Measurements from ENCODE around the gene DHRS12. TPM values are rescaled to one million over a fixed set of nuclear protein-coding genes. Genes with fewer than 3 reads are reported as not detected.
A peak's percentile ranks its signal among the peaks of the same experiment; 100 is the strongest.

Gene DHRS12
- total RNA-seq, 1 donor from 2014 or later = 5.2 TPM

DNA sequence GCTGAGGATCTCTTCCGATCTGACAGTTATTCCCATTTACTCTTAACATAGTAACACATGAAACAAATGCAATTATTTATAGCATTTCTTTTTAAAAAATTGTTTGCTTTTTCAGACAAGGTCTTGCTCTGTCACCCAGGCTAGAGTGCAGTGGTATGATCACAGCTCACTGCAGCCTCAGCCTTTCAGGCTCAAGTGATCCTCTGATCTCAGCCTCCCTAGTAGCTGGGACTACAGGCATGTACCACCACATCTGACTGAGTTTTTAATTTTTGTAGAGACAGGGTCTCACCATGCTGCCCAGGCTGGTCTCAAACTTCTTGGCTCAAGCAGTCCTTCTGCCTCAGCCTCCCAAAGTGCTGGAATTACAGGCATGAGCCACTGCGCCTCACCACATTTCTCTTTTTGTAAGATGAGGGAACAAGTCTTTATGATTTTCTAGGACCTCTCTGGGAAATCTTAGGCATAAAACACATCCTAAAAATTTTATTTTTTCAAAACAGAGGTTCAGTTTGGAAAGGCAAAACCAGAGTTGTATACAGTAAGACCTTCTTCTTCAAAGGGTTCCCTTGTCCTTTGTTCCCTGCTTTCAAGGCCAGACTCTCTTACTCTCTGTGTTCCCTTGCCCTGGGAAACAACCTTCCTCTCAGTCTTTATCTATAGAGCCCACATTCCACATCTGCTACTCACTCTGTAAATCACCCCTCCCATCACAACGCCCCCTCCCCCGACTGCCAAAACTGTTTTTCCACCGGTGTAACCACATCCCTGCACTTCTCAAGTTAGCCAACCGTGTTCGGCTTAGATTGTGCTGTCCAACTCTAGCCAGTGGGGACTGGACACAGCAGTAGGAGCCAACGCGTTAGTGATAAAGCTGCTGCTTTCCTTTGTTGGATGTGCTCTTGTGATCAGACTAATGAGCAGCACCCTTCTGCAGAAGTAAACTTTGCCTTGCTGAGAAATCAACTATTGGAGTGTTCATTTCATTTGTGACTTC, 56.2 kb downstream of the DHRS12 start:
- no peak overlapping the region for H3K4me3 ChIP-seq (ENCODE audit: low read length in 3 of 3)

DNA sequence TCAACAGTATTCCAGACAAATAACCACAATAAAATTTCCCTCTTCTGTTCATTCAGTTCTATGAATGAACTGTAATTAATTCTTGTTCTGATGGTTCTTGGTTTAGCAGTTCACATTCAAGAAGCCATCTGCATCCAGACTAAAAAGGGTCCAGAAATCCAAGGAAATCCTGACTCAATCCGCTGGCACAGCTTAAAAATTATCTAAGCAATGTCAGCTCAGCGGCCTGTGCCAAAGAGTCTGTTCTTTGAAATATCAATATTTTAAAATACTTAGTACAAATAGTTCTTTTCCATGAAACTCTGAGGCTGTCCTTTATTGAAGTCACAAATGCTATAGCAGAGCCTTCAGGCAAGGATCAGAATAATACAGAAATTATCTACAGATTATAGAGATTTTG, 57.2 kb downstream of the DHRS12 start:
- H3K9ac ChIP-seq (ENCODE audit: low read depth in 1 of 3, low read length in 3 of 3) = no peak overlapping the region
- peaks cover 0 to 5% (median 0%) of the 10 kb centered on the region in 3 donors for H3K36me3 ChIP-seq (ENCODE audit: control insufficient read depth in 3 of 3, insufficient read depth in 3 of 3, low read length in 3 of 3)
- H3K27ac ChIP-seq (ENCODE audit: low read depth, low read length) = no peak overlapping the region
- no peaks in the 10 kb centered on the region for H3K27me3 ChIP-seq (ENCODE audit: control insufficient read depth in 3 of 3, insufficient read depth in 3 of 3, low read length in 3 of 3)
- H3K4me3 ChIP-seq (ENCODE audit: low read length in 3 of 3) = no peak overlapping the region
- peaks cover 3 to 4% (median 3%) of the 10 kb centered on the region in 3 donors for H3K9me3 ChIP-seq (ENCODE audit: control insufficient read depth in 3 of 3, low read length in 3 of 3)
- H3K4me1 ChIP-seq (ENCODE audit: control insufficient read depth in 3 of 3, insufficient read depth in 3 of 3, low read length in 3 of 3) = no peaks in the 10 kb centered on the region

More for the DNA sequence above, 56.2 kb downstream of the DHRS12 start:
- H3K4me1 ChIP-seq (ENCODE audit: control insufficient read depth in 3 of 3, insufficient read depth in 3 of 3, low read length in 3 of 3) = no peaks in the 10 kb centered on the region
- no peaks in the 10 kb centered on the region for H3K27me3 ChIP-seq (ENCODE audit: control insufficient read depth in 3 of 3, insufficient read depth in 3 of 3, low read length in 3 of 3)
- H3K9me3 ChIP-seq (ENCODE audit: control insufficient read depth in 3 of 3, low read length in 3 of 3) = peaks cover 3 to 4% (median 3%) of the 10 kb centered on the region in 3 donors
- H3K36me3 ChIP-seq (ENCODE audit: control insufficient read depth in 3 of 3, insufficient read depth in 3 of 3, low read length in 3 of 3) = peaks cover 0 to 10% (median 0%) of the 10 kb centered on the region in 3 donors
- no peak overlapping the region for H3K27ac ChIP-seq (ENCODE audit: low read depth, low read length)
- H3K9ac ChIP-seq (ENCODE audit: low read depth in 1 of 3, low read length in 3 of 3) = no peak overlapping the region

DNA sequence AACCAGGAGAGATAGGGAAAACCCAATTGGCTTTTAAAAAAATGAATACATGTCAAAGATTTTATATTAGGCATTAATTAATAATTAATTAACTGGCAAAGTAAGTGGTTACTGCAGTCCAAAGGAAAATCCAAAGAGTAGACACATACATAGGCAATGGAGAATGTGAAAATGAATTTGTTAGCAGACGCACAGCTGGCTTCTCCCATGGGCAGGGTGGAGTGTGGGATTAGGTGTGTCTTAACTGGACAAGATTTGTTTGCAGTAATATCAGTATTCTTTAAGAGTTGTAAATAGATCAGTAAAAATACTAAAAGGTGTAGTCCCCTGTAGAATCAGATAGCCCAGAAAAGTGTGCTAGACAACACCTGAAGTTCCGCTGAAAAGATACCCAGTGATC, 58.7 kb downstream of the DHRS12 start:
- peaks cover 3 to 4% (median 3%) of the 10 kb centered on the region in 3 donors for H3K9me3 ChIP-seq (ENCODE audit: control insufficient read depth in 3 of 3, low read length in 3 of 3)
- H3K4me1 ChIP-seq (ENCODE audit: control insufficient read depth in 3 of 3, insufficient read depth in 3 of 3, low read length in 3 of 3) = no peaks in the 10 kb centered on the region
- H3K36me3 ChIP-seq (ENCODE audit: control insufficient read depth in 3 of 3, insufficient read depth in 3 of 3, low read length in 3 of 3) = peaks cover 0 to 2% (median 0%) of the 10 kb centered on the region in 3 donors
- H3K4me3 ChIP-seq (ENCODE audit: low read length in 3 of 3) = no peak overlapping the region
- no peaks in the 10 kb centered on the region for H3K27me3 ChIP-seq (ENCODE audit: control insufficient read depth in 3 of 3, insufficient read depth in 3 of 3, low read length in 3 of 3)
- H3K9ac ChIP-seq (ENCODE audit: low read depth in 1 of 3, low read length in 3 of 3) = no peak overlapping the region
- H3K27ac ChIP-seq (ENCODE audit: low read depth, low read length) = no peak overlapping the region

DNA sequence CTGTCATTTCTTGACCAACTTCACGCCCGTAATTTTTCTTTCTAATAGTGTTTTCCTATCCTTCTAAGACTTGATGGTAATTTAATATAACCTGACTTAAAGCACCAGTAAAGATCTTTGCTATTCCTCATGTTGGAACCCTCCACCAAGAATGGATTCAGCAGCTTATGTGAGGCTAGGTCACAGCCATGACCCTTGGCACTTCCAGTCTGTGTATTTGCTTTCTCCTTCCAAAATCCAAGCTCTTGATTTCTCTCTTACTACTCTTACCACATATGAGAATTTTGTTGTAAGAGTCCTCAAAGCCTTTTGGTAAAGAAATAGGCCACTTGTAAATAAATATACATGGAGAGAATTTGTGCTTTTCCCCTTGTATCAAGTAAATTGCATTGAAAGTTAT, 61.4 kb downstream of the DHRS12 start:
- H3K4me1 ChIP-seq (ENCODE audit: control insufficient read depth in 3 of 3, insufficient read depth in 3 of 3, low read length in 3 of 3) = no peaks in the 10 kb centered on the region
- no peaks in the 10 kb centered on the region for H3K27me3 ChIP-seq (ENCODE audit: control insufficient read depth in 3 of 3, insufficient read depth in 3 of 3, low read length in 3 of 3)
- no peak overlapping the region for H3K27ac ChIP-seq (ENCODE audit: low read depth, low read length)
- no peak overlapping the region for H3K9ac ChIP-seq (ENCODE audit: low read depth in 1 of 3, low read length in 3 of 3)
- no peak overlapping the region for H3K4me3 ChIP-seq (ENCODE audit: low read length in 3 of 3)
- H3K9me3 ChIP-seq (ENCODE audit: control insufficient read depth in 3 of 3, low read length in 3 of 3) = no peaks in the 10 kb centered on the region
- H3K36me3 ChIP-seq (ENCODE audit: control insufficient read depth in 3 of 3, insufficient read depth in 3 of 3, low read length in 3 of 3) = peaks cover 0 to 5% (median 0%) of the 10 kb centered on the region in 3 donors

DNA sequence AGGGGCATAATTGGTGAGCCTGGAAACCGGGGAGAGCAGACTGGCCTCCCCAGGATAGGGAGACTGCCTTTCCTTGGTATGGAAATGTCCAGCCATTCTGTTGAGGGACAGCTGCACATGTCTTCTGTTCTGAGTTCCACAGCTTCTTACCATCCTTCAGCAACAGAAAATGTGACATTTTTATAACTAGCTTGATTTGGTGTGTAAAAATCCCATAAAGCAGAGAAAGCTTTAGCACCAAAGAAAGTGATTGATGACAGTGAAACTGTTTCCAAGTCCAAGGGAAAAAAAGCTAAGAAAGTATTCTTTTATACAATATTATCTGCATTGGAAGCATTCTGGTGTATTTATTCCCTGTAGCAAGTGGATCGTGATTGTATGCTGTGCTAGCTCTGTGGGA, 61.9 kb downstream of the DHRS12 start:
- H3K4me3 ChIP-seq (ENCODE audit: low read length in 3 of 3) = no peak overlapping the region
- H3K9ac ChIP-seq (ENCODE audit: low read depth in 1 of 3, low read length in 3 of 3) = no peak overlapping the region
- no peaks in the 10 kb centered on the region for H3K4me1 ChIP-seq (ENCODE audit: control insufficient read depth in 3 of 3, insufficient read depth in 3 of 3, low read length in 3 of 3)
- peaks cover 0 to 5% (median 0%) of the 10 kb centered on the region in 3 donors for H3K36me3 ChIP-seq (ENCODE audit: control insufficient read depth in 3 of 3, insufficient read depth in 3 of 3, low read length in 3 of 3)
- no peaks in the 10 kb centered on the region for H3K27me3 ChIP-seq (ENCODE audit: control insufficient read depth in 3 of 3, insufficient read depth in 3 of 3, low read length in 3 of 3)
- H3K27ac ChIP-seq (ENCODE audit: low read depth, low read length) = no peak overlapping the region
- H3K9me3 ChIP-seq (ENCODE audit: control insufficient read depth in 3 of 3, low read length in 3 of 3) = no peaks in the 10 kb centered on the region

DNA sequence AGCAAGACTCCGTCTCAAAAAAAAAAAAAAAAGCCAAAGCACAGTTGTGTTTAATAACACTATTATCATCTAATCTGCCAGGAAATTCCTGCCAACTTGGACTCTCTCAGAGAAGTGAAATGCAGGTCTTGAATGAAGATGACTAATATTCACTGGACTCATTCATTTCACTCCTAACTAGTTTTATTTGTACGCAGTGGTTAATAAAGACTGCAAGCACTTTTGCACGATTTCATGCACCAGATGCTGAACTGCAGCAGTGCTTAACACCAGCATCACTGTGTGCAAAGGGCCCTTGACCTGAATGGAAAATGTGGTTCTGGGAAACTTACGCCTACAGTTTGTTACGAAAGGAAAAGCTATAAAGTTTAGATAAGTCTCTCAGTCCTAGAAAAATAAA, 63.3 kb downstream of the DHRS12 start:
- Histone ChIP-seq H3K9ac (ENCODE audit: low read depth in 1 of 3, low read length in 3 of 3) (no peak overlapping the region), H3K27ac (ENCODE audit: low read depth, low read length) (no peak overlapping the region)

DNA sequence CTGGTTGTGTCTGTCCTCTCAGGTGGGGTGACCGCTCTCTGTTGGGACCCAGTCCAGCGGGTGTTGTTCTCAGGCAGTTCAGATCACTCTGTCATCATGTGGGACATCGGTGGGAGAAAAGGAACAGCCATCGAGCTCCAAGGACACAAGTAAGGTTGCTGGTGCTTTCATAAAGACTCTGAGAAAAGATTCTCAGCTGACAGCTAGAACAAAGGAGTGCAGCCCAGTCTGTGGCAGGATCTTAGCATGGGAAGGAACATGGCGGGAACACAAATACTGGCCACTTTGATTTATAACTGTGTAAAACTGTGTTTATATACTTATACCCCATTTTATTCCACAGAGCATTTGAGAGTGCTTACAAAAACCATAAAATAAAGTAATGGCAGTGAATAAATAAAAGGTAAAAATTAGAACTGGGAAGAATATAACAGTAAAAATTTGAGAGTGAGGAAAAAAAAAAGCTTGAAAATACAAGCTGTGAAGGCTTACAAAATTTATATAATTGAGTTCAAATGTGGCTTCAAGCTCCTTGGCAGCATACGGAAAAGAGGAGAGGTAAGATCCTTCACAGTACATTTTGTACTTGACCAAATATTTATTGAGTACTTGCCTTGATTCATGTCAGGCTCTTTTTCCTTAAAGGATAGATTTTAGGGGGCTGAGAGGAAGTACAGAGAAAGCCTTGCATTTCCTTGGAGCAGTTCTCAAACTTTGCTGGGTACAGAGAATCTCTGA, 64.8 kb downstream of the DHRS12 start:
- no peaks in the 10 kb centered on the region for H3K4me1 ChIP-seq (ENCODE audit: control insufficient read depth in 3 of 3, insufficient read depth in 3 of 3, low read length in 3 of 3)
- no peaks in the 10 kb centered on the region for H3K9me3 ChIP-seq (ENCODE audit: control insufficient read depth in 3 of 3, low read length in 3 of 3)
- H3K4me3 ChIP-seq (ENCODE audit: low read length in 3 of 3) = no peak overlapping the region
- H3K27ac ChIP-seq (ENCODE audit: low read depth, low read length) = no peak overlapping the region
- H3K36me3 ChIP-seq (ENCODE audit: control insufficient read depth in 3 of 3, insufficient read depth in 3 of 3, low read length in 3 of 3) = peaks cover 0 to 5% (median 0%) of the 10 kb centered on the region in 3 donors
- H3K9ac ChIP-seq (ENCODE audit: low read depth in 1 of 3, low read length in 3 of 3) = peak overlapping the region in 1 of 3 donors; percentile 15
- no peaks in the 10 kb centered on the region for H3K27me3 ChIP-seq (ENCODE audit: control insufficient read depth in 3 of 3, insufficient read depth in 3 of 3, low read length in 3 of 3)

More for the DNA sequence above, 63.3 kb downstream of the DHRS12 start:
- Histone ChIP-seq H3K4me3 (ENCODE audit: low read length in 3 of 3) (no peak overlapping the region), H3K4me1 (ENCODE audit: control insufficient read depth in 3 of 3, insufficient read depth in 3 of 3, low read length in 3 of 3) (no peaks in the 10 kb centered on the region), H3K27me3 (ENCODE audit: control insufficient read depth in 3 of 3, insufficient read depth in 3 of 3, low read length in 3 of 3) (no peaks in the 10 kb centered on the region), H3K9me3 (ENCODE audit: control insufficient read depth in 3 of 3, low read length in 3 of 3) (no peaks in the 10 kb centered on the region), H3K36me3 (ENCODE audit: control insufficient read depth in 3 of 3, insufficient read depth in 3 of 3, low read length in 3 of 3) (peaks cover 0 to 5% (median 0%) of the 10 kb centered on the region in 3 donors)

DNA sequence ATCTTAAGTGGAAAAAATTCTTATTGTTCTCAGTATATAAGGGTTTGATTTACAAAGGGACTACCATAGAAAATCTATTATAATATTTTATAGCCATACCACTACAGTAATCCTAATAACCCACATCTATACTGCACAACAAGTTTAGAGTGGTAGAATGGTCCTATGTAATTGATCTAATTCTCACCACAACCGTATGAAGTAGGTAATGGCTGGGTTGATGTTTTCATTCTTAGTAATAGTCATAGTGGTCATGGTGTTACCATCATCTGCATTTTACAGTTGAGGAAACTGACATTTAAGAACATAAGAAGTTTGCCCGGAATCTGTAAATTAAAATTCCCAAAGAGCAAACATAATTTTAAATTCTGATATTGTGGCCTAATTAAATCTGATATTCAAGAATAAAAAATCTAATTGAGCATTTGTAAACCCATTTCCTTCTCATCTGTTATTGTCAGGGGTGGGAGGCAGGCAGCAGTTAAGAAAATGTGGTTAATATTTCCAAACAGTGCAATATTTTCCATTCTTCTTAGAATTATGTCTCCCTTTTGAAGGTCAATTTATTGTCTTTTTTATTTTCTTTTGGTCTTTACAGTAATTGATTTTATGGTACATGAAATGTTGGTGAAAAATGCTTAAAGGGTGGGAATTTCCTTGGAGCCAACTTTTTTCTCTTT, 65.6 kb downstream of the DHRS12 start:
- no peaks in the 10 kb centered on the region for H3K9me3 ChIP-seq (ENCODE audit: control insufficient read depth in 3 of 3, low read length in 3 of 3)
- peaks cover 0 to 5% (median 0%) of the 10 kb centered on the region in 3 donors for H3K36me3 ChIP-seq (ENCODE audit: control insufficient read depth in 3 of 3, insufficient read depth in 3 of 3, low read length in 3 of 3)
- no peaks in the 10 kb centered on the region for H3K27me3 ChIP-seq (ENCODE audit: control insufficient read depth in 3 of 3, insufficient read depth in 3 of 3, low read length in 3 of 3)
- H3K4me1 ChIP-seq (ENCODE audit: control insufficient read depth in 3 of 3, insufficient read depth in 3 of 3, low read length in 3 of 3) = no peaks in the 10 kb centered on the region
- no peak overlapping the region for H3K9ac ChIP-seq (ENCODE audit: low read depth in 1 of 3, low read length in 3 of 3)
- no peak overlapping the region for H3K27ac ChIP-seq (ENCODE audit: low read depth, low read length)
- no peak overlapping the region for H3K4me3 ChIP-seq (ENCODE audit: low read length in 3 of 3)

DNA sequence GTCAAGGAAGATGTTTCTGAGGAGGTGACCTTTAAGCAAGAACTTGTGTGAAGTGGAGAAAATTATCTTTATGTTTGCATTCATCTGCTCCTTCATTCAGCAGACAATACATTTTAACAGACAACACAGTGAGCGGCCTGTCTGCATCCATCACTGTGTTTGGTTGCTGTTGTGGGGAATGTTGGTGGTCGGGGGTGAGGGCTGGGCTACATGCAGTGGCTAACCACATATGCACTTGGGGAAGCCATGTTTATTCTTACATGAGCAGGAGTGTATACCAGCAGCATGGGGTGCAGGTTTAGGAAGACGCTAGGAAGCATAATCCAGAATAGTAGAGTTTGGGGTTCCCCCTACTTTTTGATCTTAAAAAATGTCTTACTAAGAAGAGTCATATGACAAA, 66.4 kb downstream of the DHRS12 start:
- Histone ChIP-seq H3K9me3 (ENCODE audit: control insufficient read depth in 3 of 3, low read length in 3 of 3) (no peaks in the 10 kb centered on the region), H3K27me3 (ENCODE audit: control insufficient read depth in 3 of 3, insufficient read depth in 3 of 3, low read length in 3 of 3) (no peaks in the 10 kb centered on the region), H3K4me1 (ENCODE audit: control insufficient read depth in 3 of 3, insufficient read depth in 3 of 3, low read length in 3 of 3) (no peaks in the 10 kb centered on the region), H3K27ac (ENCODE audit: low read depth, low read length) (no peak overlapping the region), H3K4me3 (ENCODE audit: low read length in 3 of 3) (no peak overlapping the region), H3K36me3 (ENCODE audit: control insufficient read depth in 3 of 3, insufficient read depth in 3 of 3, low read length in 3 of 3) (peaks cover 0 to 5% (median 0%) of the 10 kb centered on the region in 3 donors), H3K9ac (ENCODE audit: low read depth in 1 of 3, low read length in 3 of 3) (no peak overlapping the region)

All from skeletal muscle tissue (tissue), 4 donors.